Thoracic aorta (tissue), 2 donors: ENCODE results near the gene FOXO6. TPM values are rescaled to one million over a fixed set of nuclear protein-coding genes. Genes with fewer than 3 reads are reported as not detected.
"Not testable (repeated sequence)": the region's sequence is repeated elsewhere in the genome, so short reads cannot be mapped to it uniquely, and the experiment has no call there.

Experiments
- ATAC-seq: fragments of 150-250 bp; one replicate; pipeline ENCODE4 v1.8.0; 2017; ENCODE audit warnings: low read depth; ENCODE audit not compliant: insufficient number of reproducible peaks, low FRiP score
- DNase-seq: peaks from one replicate; pipeline ENCODE4 v3.0.0-alpha.2; 2020; ENCODE audit warnings: low spot score
- H3K27ac ChIP-seq, 2 donors: fragments of 200-600 bp; sonication (generic); 1 replicate in 1 of 2; 2 replicates in 1 of 2; pipeline ENCODE4 v1.5.1; 2016; ENCODE audit warnings: mild to moderate bottlenecking in 2 of 2, moderate library complexity in 2 of 2
- H3K27me3 ChIP-seq: fragments of 200-600 bp; sonication (generic); replicated peaks from 2 replicates; pipeline ENCODE4 v1.6.0; 2016; ENCODE audit warnings: mild to moderate bottlenecking; ENCODE audit not compliant: insufficient read depth
- H3K36me3 ChIP-seq: fragments of 200-600 bp; sonication (generic); one replicate; pipeline ENCODE4 v1.5.1; 2016
- H3K4me1 ChIP-seq, 2 donors: fragments of 200-600 bp; sonication (generic); 1 replicate in 1 of 2; 2 replicates in 1 of 2; pipeline versions ENCODE4 v1.5.1 to v1.6.0; 2016; ENCODE audit warnings: low read depth in 2 of 2, mild to moderate bottlenecking in 1 of 2; ENCODE audit not compliant: control insufficient read depth in 1 of 2
- H3K4me3 ChIP-seq: fragments of 200-600 bp; sonication (generic); 2 replicates; pipeline ENCODE4 v1.5.1; 2016; ENCODE audit warnings: mild to moderate bottlenecking
- H3K9me3 ChIP-seq: fragments of 200-600 bp; sonication (generic); 2 replicates; pipeline ENCODE4 v1.5.1; 2016
- CTCF ChIP-seq: fragments of 200-600 bp; sonication (generic); IDR thresholded peaks from one replicate; pipeline ENCODE4 v1.5.1; 2019; ENCODE audit warnings: antibody characterized with exemption
- total RNA-seq, 2 donors: library from RNA; depleted of rRNA; stranded (reverse); fragments of >200 nt; gene quantifications; one replicate each; pipeline versions ENCODE4 v1.1.0 to v1.2.3, GENCODE V29; 2016

Gene FOXO6
- total RNA-seq, 2 donors from 2014 or later, result 3.8 TPM; not detected in 1

- Histone ChIP-seq H3K4me1 (no peaks in the 10 kb centered on the region), H3K27me3 (no peaks in the 10 kb centered on the region), H3K36me3 (no peaks in the 10 kb centered on the region), H3K27ac (no peak overlapping the region), H3K4me3 (no peak overlapping the region), H3K9me3 (no peaks in the 10 kb centered on the region)
- no peak for TF ChIP-seq CTCF
- ATAC-seq, result no peak
- DNase-seq, result no peak
Measured at GRCh38 chr1:41329662-41330587, 31.3 kb upstream of the FOXO6 start.

- no peaks in the 10 kb centered on the region for H3K27me3 ChIP-seq
- H3K9me3 ChIP-seq, result no peaks in the 10 kb centered on the region
- no peak overlapping the region for H3K27ac ChIP-seq
- no peak overlapping the region for H3K4me3 ChIP-seq
- no peak for ATAC-seq
- no peaks in the 10 kb centered on the region for H3K36me3 ChIP-seq
- TF ChIP-seq CTCF, result no peak
- H3K4me1 ChIP-seq, result no peaks in the 10 kb centered on the region
- DNase-seq, result no peak
Measured at GRCh38 chr1:41330588-41331545, 30.4 kb upstream of the FOXO6 start.

- ATAC-seq (no peak), DNase-seq (no peak)
- no peaks in the 10 kb centered on the region for H3K27me3 ChIP-seq
- H3K9me3 ChIP-seq, result no peaks in the 10 kb centered on the region
- no peak overlapping the region for H3K4me3 ChIP-seq
- H3K27ac ChIP-seq, result no peak overlapping the region
- TF ChIP-seq CTCF, result no peak
- no peaks in the 10 kb centered on the region for H3K4me1 ChIP-seq
- H3K36me3 ChIP-seq, result no peaks in the 10 kb centered on the region
Measured at GRCh38 chr1:41331546-41331917, 29.7 kb upstream of the FOXO6 start.

- ATAC-seq, H3K4me3 ChIP-seq, H3K27me3 ChIP-seq, H3K27ac ChIP-seq, H3K9me3 ChIP-seq, DNase-seq, H3K36me3 ChIP-seq, H3K4me1 ChIP-seq: not testable (repeated sequence)
Measured at GRCh38 chr1:41332161-41332560, 29.1 kb upstream of the FOXO6 start.

GRCh38 chr1:41333146-41333784 lies 28.0 kb upstream of the FOXO6 start:
- Histone ChIP-seq H3K27me3 (no peaks in the 10 kb centered on the region), H3K36me3 (no peaks in the 10 kb centered on the region), H3K27ac (no peak overlapping the region), H3K4me1 (no peaks in the 10 kb centered on the region), H3K4me3 (no peak overlapping the region), H3K9me3 (no peaks in the 10 kb centered on the region)
- no peak for TF ChIP-seq CTCF
- DNase-seq (no peak), ATAC-seq (no peak)
